K562 (cell line): Measurements from ENCODE around the gene TEAD3. TPM values are rescaled to one million over a fixed set of nuclear protein-coding genes. Genes with fewer than 3 reads are reported as not detected.

Source experiments
- ARID1B ChIP-seq: fragments of 450-650 bp; IDR thresholded peaks from 2 replicates; pipeline ENCODE4 v1.6.1; 2016; ENCODE audit warnings: antibody characterized with exemption, mild to moderate bottlenecking, inconsistent platforms
- CSDE1 ChIP-seq, 2 experiments: fragments of 450-650 bp; IDR thresholded peaks; 2 replicates each; pipeline ENCODE4 v1.6.1; 2016; ENCODE audit warnings: mild to moderate bottlenecking in 1 of 2
- MYNN ChIP-seq, 2 experiments: sonication (generic); formaldehyde crosslinking in 1 of 2; IDR thresholded peaks; 2 replicates each; pipeline versions ENCODE4 v1.5.0 to v1.6.1; 2016 to 2020; ENCODE audit warnings: antibody characterized with exemption in 1 of 2, missing genetic modification reagents in 1 of 2
- NR2F6 ChIP-seq: fragments of 450-650 bp; formaldehyde crosslinking; IDR thresholded peaks from 2 replicates; pipeline ENCODE4 v1.4.0; 2020; ENCODE audit warnings: mild to moderate bottlenecking
- NRF1 ChIP-seq, 2 experiments: fragments of 450-650 bp; IDR thresholded peaks in 1 of 2; conservative IDR thresholded peaks in 1 of 2; 2 replicates each; pipeline ENCODE4 v1.6.1; 2014; ENCODE audit warnings: mild to moderate bottlenecking in 2 of 2
- POLR3A ChIP-seq: IDR thresholded peaks from 2 replicates; pipeline ENCODE4 v1.6.1; 2011; ENCODE audit warnings: borderline replicate concordance, mild to moderate bottlenecking, moderate library complexity; ENCODE audit not compliant: insufficient read length, insufficient read depth; ENCODE audit errors: extremely low read depth
- RB1 ChIP-seq: fragments of 450-650 bp; IDR thresholded peaks from 2 replicates; pipeline ENCODE4 v1.6.1; 2017; ENCODE audit warnings: low read depth, mild to moderate bottlenecking
- SMAD3 ChIP-seq: fragments of 450-650 bp; formaldehyde crosslinking; conservative IDR thresholded peaks from 2 replicates; pipeline ENCODE4 v1.4.0; 2020; ENCODE audit warnings: mild to moderate bottlenecking
- STAG1 ChIP-seq: sonication (generic); formaldehyde crosslinking; IDR thresholded peaks from 2 replicates; pipeline ENCODE4 v1.5.0; 2020; ENCODE audit warnings: missing genetic modification reagents, borderline replicate concordance
- ZNF12 ChIP-seq: sonication (generic); formaldehyde crosslinking; IDR thresholded peaks from 2 replicates; pipeline ENCODE4 v1.4.0; 2020; ENCODE audit warnings: mild to moderate bottlenecking, missing genetic modification reagents
- ZNF184 ChIP-seq: sonication (generic); formaldehyde crosslinking; IDR thresholded peaks from 2 replicates; pipeline ENCODE4 v1.5.0; 2020; ENCODE audit warnings: missing genetic modification reagents
- ZNF24 ChIP-seq: fragments of 450-650 bp; IDR thresholded peaks from 2 replicates; pipeline ENCODE4 v1.6.1; 2016
- ZNF384 ChIP-seq: IDR thresholded peaks from 2 replicates; pipeline ENCODE4 v1.6.1; 2012; ENCODE audit warnings: low read depth, low read length, improper control_type of control experiment
- ZNF408 ChIP-seq: fragments of 250-450 bp; sonication (Bioruptor Pico); IDR thresholded peaks from 2 replicates; pipeline ENCODE4 v1.4.0; 2020; ENCODE audit warnings: low read depth, mild to moderate bottlenecking, moderate library complexity
- polyA plus RNA-seq, 8 experiments: library from polyadenylated mRNA; depleted of rRNA in 4 of 8; stranded (reverse) in 5 of 8; unstranded in 3 of 8; fragments of >200 nt; fragmentation: Nextera tagmentation in 2 of 8; fragmentation: Illumina TruSeq in 1 of 8; extraction: Ambion mirVana in 2 of 8; extraction: Trizol in 1 of 8; gene quantifications; 2 replicates each; pipeline versions ENCODE4 v1.2.1 to v1.2.3, GENCODE V29; 2011 to 2014; ENCODE audit warnings: inconsistent platforms in 1 of 8, missing spikeins in 1 of 8
- total RNA-seq, 7 experiments: library from RNA; depleted of rRNA in 6 of 7; stranded (reverse); fragments of >200 nt in 6 of 7; fragmentation: Illumina TruSeq in 2 of 7; extraction: Trizol in 2 of 7; gene quantifications; 2 replicates each; pipeline versions ENCODE4 v1.2.1 to v1.2.3, GENCODE V29; 2011 to 2021; ENCODE audit warnings: low replicate concordance in 1 of 7
- TF ChIP-seq, protein P1 (sequence below), 2 experiments: fragments of 450-650 bp; formaldehyde crosslinking in 1 of 2; IDR thresholded peaks; 2 replicates each; pipeline versions ENCODE4 v1.4.0 to v1.6.1; 2014 to 2020; ENCODE audit warnings: mild to moderate bottlenecking in 2 of 2, borderline replicate concordance in 1 of 2, low read depth in 1 of 2
- TF ChIP-seq, protein P2 (sequence below): fragments of 450-650 bp; IDR thresholded peaks from 2 replicates; pipeline ENCODE4 v1.6.1; 2016; ENCODE audit warnings: borderline replicate concordance
- TF ChIP-seq, protein P3 (sequence below): sonication (generic); formaldehyde crosslinking; IDR thresholded peaks from 2 replicates; pipeline ENCODE4 v1.8.1; 2022; ENCODE audit warnings: missing genetic modification reagents

TEAD3 gene
- total and polyA plus RNA-seq, 9 of the 15 experiments (the other 6 are each of a cell fraction or from before 2014, with no cell fraction given) = 0.63 to 13.2 (median 3.3) TPM

DNA sequence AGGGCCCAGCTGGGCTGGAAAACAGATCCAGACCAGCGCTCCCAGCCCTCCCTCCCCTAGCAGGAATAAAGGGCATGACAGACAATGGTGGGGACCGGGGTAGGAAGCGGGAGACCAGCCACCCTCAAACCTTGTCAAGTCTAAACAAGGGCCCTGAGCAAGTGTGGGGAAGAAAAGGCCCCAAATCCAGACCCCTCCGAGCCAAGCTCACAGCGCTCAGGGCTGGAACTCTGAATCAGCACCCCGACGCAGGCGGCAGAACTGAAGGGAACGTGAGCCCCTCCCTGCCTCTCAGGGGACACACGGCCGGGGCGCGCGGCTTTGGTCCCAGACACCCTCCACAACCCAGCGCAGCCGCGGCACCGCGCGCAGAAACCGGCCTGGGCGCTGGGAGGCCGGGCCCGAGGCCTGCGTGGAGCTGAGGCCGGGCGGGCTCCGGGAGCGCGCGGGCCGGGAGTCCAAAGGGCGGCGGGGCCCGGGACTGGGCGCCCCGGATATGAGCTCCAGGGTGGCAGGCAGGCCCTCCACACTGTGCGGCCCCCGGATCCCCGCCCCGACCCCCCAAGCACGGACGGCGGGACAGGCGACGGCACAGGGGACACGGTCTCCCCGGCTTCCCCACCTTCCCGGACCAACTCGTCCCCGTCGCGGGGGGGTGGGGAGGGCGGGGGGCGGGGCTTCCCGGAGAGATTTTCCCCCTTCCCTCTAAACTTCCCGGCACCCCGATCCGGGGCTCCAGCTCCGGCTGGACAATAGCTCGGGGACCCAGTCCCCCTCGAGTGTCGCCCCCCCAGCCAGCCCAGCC is 641 bp downstream of the TEAD3 start (continued):
- TF ChIP-seq, protein P1, sequence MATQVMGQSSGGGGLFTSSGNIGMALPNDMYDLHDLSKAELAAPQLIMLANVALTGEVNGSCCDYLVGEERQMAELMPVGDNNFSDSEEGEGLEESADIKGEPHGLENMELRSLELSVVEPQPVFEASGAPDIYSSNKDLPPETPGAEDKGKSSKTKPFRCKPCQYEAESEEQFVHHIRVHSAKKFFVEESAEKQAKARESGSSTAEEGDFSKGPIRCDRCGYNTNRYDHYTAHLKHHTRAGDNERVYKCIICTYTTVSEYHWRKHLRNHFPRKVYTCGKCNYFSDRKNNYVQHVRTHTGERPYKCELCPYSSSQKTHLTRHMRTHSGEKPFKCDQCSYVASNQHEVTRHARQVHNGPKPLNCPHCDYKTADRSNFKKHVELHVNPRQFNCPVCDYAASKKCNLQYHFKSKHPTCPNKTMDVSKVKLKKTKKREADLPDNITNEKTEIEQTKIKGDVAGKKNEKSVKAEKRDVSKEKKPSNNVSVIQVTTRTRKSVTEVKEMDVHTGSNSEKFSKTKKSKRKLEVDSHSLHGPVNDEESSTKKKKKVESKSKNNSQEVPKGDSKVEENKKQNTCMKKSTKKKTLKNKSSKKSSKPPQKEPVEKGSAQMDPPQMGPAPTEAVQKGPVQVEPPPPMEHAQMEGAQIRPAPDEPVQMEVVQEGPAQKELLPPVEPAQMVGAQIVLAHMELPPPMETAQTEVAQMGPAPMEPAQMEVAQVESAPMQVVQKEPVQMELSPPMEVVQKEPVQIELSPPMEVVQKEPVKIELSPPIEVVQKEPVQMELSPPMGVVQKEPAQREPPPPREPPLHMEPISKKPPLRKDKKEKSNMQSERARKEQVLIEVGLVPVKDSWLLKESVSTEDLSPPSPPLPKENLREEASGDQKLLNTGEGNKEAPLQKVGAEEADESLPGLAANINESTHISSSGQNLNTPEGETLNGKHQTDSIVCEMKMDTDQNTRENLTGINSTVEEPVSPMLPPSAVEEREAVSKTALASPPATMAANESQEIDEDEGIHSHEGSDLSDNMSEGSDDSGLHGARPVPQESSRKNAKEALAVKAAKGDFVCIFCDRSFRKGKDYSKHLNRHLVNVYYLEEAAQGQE (IDR thresholded peaks at IDR 0.05; ENCODE audit: borderline replicate concordance) = no peak
- TF ChIP-seq, protein P1 (CRISPR knock-in tag; IDR thresholded peaks at IDR 0.05; ENCODE audit: low read depth) = no peak
- no peak for TF ChIP-seq POLR3A
- TF ChIP-seq NRF1 (conservative IDR thresholded peaks at IDR 0.05 in 1 of 2, IDR thresholded peaks at IDR 0.05 in 1 of 2) = peak; percentile 79 to 82
- TF ChIP-seq STAG1 (CRISPR knock-in tag) = no peak
- TF ChIP-seq ZNF384 = no peak
- no peak for TF ChIP-seq ZNF408
- TF ChIP-seq RB1 = peak; percentile 47; the same call in 1 of the 2 replicates
- no peak for TF ChIP-seq ZNF24
- TF ChIP-seq ZNF184 (CRISPR knock-in tag) = no peak
- TF ChIP-seq CSDE1 (IDR thresholded peaks at IDR 0.05) = no peak
- TF ChIP-seq SMAD3 (CRISPR knock-in tag) = no peak
- TF ChIP-seq NR2F6 (CRISPR knock-in tag) = no peak
- TF ChIP-seq, protein P2, sequence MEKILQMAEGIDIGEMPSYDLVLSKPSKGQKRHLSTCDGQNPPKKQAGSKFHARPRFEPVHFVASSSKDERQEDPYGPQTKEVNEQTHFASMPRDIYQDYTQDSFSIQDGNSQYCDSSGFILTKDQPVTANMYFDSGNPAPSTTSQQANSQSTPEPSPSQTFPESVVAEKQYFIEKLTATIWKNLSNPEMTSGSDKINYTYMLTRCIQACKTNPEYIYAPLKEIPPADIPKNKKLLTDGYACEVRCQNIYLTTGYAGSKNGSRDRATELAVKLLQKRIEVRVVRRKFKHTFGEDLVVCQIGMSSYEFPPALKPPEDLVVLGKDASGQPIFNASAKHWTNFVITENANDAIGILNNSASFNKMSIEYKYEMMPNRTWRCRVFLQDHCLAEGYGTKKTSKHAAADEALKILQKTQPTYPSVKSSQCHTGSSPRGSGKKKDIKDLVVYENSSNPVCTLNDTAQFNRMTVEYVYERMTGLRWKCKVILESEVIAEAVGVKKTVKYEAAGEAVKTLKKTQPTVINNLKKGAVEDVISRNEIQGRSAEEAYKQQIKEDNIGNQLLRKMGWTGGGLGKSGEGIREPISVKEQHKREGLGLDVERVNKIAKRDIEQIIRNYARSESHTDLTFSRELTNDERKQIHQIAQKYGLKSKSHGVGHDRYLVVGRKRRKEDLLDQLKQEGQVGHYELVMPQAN = no peak
- TF ChIP-seq MYNN (IDR thresholded peaks at IDR 0.05) = no peak
- no peak for TF ChIP-seq MYNN (CRISPR knock-in tag; IDR thresholded peaks at IDR 0.05)
- TF ChIP-seq ZNF12 (CRISPR knock-in tag) = no peak
- no peak for TF ChIP-seq ARID1B
- TF ChIP-seq, protein P3, sequence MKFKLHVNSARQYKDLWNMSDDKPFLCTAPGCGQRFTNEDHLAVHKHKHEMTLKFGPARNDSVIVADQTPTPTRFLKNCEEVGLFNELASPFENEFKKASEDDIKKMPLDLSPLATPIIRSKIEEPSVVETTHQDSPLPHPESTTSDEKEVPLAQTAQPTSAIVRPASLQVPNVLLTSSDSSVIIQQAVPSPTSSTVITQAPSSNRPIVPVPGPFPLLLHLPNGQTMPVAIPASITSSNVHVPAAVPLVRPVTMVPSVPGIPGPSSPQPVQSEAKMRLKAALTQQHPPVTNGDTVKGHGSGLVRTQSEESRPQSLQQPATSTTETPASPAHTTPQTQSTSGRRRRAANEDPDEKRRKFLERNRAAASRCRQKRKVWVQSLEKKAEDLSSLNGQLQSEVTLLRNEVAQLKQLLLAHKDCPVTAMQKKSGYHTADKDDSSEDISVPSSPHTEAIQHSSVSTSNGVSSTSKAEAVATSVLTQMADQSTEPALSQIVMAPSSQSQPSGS (CRISPR knock-in tag) = no peak
